Skin of body (tissue), 2 donors: ENCODE data around the gene KRT39. TPM values are rescaled to one million over a fixed set of nuclear protein-coding genes. Genes with fewer than 3 reads are reported as not detected.
"Not testable (repeated sequence)": the region's sequence is repeated elsewhere in the genome, so short reads cannot be mapped to it uniquely, and the experiment has no call there.

Source experiments
- DNase-seq: peaks from one replicate; lab custom pipeline; 2025; lab: John Stamatoyannopoulos, UW
- total RNA-seq: library from RNA; depleted of rRNA; stranded (reverse); fragments of >200 nt; gene quantifications from one replicate; pipeline ENCODE4 v1.2.3, GENCODE V29; 2014

KRT39 gene
- 6.4 TPM for total RNA-seq

DNA sequence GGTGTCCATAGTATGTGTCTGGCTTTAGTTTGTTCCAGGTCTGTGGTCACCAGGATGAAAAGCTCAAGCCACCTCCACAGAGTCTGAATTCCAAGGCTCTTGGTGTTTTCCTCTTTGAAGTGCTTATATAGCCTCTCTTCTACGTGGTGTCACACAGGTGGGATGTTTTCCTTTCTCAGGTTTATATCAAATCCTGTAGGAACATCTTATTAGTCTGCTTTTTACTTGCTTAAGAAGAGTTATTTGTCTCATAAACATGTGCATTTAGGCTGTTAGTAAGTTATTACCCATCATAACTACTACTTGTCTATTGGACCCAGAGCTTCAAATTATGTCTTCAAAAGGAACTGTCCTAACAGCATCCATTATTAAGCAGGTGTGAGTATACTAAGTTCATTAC, at the start of gene KRT39:
TSS of gene KRT39 (minus strand) at position 101 of the 400 bp plus-strand sequence. CDS start at position 9, 92 bp downstream.
- no peak for DNase-seq

- no peak for DNase-seq
Observed at GRCh38 chr17:41015454-41015853, 48.7 kb upstream of the KRT39 start.

GRCh38 chr17:41013606-41014005, 46.9 kb upstream of the KRT39 start:
- no peak for DNase-seq

- DNase-seq, result no peak
Observed at GRCh38 chr17:41013181-41013580, 46.4 kb upstream of the KRT39 start.

DNA sequence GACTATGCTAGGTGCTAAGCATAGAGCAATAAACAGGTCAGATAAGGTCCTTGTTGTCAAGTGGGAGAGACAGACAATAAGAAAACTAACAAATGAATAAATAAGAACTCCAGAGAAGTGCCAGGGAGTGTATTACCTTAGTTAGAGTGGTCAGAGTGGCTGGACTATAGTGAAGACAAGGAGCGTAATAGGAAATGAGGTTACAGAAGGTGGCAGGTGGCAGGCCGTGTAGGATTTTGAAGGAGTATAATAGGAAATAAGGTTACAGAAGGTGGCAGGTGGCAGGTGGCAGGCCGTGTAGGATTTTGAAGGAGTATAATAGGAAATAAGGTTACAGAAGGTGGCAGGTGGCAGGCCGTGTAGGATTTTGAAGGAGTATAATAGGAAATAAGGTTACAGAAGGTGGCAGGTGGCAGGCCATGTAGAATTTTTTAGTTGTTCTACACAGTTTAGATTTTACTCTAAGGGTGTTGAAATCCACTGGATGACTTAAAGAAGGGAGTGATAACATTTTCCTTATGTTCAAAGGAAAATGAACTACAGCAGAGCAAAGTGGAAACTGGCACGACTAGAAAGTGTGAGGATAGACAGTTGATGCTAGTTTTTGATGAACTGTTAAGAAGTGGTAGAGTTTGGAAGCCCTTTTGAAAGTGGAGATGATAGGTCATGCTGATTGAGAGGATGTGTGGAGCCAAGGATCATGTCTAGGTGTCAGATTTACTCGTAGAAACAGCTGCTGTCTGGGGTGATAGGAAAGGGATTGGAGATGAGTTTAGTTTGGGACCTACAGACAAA, 45.8 kb upstream of the KRT39 start:
- DNase-seq, result no peak

GRCh38 chr17:41010441-41010840, 43.7 kb upstream of the KRT39 start:
- DNase-seq, result no peak

DNA sequence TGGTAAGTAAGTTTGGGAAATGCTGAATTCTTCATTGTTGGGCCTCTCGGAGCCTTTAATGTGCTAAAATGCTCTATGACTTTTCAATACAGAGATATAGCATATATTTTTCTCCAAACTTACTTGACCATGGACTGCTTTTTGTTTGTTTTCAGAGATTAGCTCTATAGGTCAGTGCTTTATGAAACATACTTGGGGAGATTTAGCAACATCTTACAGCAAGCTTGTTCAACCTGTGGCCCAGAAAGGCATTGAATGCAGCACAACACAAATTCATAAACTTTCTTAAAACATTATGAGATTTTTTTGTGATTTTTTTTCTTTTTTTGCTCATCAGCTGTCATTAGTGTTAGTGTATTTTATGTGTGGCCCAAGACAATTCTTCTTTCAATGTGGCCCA, 43.2 kb upstream of the KRT39 start:
- DNase-seq, result no peak

DNA sequence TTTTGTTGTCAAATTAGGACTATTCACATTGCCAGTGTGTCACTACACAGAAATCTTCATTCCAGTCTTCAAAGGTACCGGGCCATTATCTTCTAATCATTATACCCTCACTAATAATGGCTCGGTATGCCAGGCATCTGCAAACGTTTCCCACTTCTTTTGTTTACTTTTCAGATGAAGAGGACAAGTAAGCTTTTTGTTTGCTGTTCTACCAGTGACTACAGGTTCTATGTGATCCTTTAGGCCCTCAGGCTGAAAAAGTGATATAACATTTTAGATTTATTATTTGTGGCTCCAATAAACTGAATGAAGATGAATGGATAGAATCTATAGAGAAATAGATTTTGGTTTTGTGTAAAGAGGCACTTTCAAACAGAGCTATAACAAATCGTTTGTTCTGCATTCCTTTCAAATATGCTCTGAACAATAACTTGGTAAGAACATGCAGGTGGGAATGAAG, 42.6 kb upstream of the KRT39 start:
- no peak for DNase-seq

DNA sequence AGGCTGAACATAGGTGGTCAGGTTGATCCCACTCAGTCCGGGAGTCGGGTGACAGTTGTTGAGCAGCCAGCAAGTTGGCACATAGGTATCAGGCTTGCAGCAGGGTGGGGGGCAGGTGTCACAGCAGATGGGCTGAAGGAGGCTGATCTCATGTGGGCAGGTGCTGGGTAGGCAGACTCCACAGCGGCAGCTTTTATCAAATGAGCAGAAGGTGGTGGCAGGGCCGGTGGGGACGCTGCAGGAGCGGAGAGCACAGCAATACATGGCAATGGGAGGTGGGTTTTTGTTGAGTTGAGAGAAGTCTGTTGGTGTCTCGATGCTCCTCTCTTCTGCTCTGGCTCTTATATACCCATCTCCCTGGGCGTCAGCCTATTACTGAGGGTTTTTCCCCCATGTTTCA, 42.1 kb upstream of the KRT39 start, which contains the start of gene KRTAP3-1:
TSS of gene KRTAP3-1 (minus strand) at position 318 of the 400 bp plus-strand sequence. CDS start at position 264, 54 bp downstream.
- no peak for DNase-seq

GRCh38 chr17:41004397-41004796, 37.6 kb upstream of the KRT39 start:
- no peak for DNase-seq

DNA sequence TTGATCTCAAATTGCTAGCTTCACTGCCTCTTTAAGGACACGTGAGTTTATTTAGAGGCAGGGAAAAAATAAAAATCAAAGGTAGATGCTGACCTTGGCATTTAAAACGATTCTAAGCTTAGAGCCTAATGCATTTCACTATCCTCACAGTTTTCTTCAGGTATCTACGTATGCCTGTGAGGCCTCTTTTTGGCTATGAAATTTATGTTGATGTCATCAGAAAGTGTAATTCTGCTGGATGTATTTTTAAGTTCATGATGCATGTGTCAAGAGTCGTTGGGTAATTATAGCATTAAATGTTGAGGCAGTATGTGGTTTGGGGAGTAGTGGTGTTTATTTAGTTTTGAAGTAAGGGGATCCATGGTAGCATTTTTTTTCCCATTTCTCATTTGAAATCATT, 37.2 kb upstream of the KRT39 start:
- DNase-seq, result no peak

DNA sequence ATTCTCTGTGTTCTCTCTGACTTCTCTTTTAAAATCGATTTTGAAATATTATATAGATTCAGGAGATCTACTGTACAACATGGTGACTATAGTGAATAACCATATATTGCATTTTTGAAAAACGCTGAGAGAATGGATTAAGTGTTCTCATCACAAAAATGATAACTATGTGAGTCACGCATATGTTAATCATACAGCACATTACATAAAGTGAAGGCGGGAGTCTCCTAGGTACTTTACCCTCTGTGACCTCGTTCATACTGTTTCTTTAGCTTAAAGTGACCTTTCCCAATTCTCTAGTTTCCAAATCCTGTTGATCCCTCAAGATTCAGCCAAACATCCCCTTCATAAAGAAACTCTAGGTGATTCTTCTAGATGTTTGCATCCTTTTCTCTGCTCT, 36.1 kb upstream of the KRT39 start:
- DNase-seq, result no peak

DNA sequence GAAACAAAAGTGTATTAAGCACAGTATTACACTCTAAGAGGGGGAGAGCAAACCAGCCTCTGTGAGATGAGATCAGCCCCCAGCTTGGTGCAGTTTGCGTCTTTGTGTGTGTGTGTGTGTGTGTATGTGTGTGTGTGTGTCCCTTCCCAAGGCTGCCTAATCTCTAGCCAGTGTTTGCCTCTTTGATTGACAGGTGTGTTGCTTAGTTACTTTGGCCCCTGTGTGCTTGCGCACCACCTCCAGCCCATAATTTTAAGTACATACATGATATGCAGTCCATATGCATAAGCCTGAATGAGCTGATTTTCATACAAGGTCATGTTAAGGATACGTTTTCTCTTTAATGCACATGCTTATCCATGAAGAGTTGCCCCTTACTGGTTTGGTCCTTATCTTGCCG, 35.0 kb upstream of the KRT39 start:
- DNase-seq, result no peak

DNA sequence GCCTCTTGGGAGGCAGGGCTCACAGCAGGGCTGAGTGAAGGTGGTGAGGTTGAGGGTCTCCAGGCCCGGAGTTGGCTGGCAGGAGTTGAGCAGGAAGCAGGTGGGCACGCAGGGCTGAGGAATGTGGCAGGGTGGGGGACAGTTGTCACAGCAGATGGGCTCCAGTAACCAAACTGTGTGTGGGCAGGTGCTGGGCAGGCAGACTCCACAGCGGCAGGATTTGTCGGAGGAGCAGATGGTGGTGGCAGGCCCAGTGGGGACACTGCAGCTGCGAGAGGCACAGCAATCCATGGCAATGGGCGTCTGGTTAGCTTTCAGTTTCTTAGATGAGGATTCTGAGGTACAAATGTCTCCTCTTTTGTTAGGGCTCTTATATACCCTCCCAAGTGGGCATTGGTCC, 32.8 kb upstream of the KRT39 start, which contains the start of gene KRTAP3-2:
TSS of gene KRTAP3-2 (minus strand) at position 344 of the 400 bp plus-strand sequence. CDS start at position 291, 53 bp downstream.
- DNase-seq, result not testable (repeated sequence)

- DNase-seq, result no peak
Observed at GRCh38 chr17:40997361-40997760, 30.6 kb upstream of the KRT39 start.

- no peak for DNase-seq
Observed at GRCh38 chr17:40996829-40997228, 30.1 kb upstream of the KRT39 start.

GRCh38 chr17:40995116-40995515, 28.4 kb upstream of the KRT39 start:
- DNase-seq, result no peak

DNA sequence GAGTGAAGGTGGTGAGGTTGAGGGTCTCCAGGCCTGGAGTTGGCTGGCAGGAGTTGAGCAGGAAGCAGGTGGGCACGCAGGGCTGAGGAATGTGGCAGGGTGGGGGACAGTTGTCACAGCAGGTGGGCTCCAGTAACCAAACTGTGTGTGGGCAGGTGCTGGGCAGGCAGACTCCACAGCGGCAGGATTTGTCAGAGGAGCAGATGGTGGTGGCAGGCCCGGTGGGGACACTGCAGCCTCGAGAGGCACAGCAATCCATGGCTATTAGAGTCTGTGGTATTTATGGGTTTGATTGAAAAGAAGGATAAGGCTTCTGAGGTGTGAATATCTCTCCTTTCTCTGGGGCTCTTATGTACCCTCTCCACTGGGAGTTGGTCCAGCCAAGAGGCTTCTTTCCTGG, 27.1 kb upstream of the KRT39 start, which contains the start of gene KRTAP3-3:
TSS of gene KRTAP3-3 (minus strand) at position 326 of the 400 bp plus-strand sequence. CDS start at position 259, 67 bp downstream.
- no peak for DNase-seq

GRCh38 chr17:40993084-40993483, 26.3 kb upstream of the KRT39 start:
- no peak for DNase-seq

GRCh38 chr17:40992666-40993065, 25.9 kb upstream of the KRT39 start:
- DNase-seq, result no peak

GRCh38 chr17:40986920-40987319, 20.2 kb upstream of the KRT39 start:
- DNase-seq, result no peak

DNA sequence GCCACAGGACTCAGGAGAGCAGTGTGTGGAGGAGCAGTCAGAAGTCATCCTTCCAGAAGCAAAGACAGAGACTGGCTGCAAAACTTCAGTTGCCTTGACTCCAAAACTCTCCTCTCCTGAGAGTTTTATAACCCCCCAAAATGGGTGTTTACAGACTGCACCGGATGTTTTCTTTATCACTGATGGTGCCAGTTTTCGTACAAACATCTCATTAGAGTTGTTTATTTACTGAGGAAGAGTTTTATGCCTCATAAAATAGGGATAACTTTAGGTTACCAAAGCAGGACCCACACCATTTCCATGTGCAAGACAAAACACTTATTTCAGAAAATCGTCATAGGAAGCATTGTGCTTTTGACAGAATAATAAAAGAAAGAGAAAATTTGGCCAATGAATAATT, 17.5 kb upstream of the KRT39 start, which contains the start of gene KRT40:
TSS of gene KRT40 (minus strand) at position 101 of the 400 bp plus-strand sequence. CDS start at position 48, 53 bp downstream.
- DNase-seq, result no peak

DNA sequence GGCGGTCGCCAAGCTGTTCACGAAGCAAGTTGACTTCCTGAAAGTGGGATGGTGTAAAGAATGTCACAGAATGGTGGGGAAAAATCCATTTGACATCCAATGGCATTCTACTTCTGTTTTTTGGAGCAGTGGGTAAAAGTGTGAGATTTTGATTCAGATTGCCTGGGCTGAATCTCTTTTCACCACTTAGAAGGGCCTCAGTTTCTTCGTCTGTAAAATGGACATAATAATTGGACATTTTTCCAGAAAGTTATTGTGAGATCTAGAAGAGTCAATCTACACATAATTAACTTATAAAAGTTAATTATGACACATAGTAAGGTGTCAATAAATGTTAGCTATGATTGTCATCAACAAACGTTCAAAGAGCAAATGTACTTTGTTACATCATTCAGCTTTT, 14.4 kb upstream of the KRT39 start:
- no peak for DNase-seq
